GM21390 (cell line): ENCODE measurements around the gene TCL1B.

Experiments
- ATAC-seq: cut with Tn5 transposase; IDR thresholded peaks from one replicate; pipeline ENCODE4 v1.9.1; 2021; ENCODE audit not compliant: unreplicated experiment

Gene TCL1B

DNA sequence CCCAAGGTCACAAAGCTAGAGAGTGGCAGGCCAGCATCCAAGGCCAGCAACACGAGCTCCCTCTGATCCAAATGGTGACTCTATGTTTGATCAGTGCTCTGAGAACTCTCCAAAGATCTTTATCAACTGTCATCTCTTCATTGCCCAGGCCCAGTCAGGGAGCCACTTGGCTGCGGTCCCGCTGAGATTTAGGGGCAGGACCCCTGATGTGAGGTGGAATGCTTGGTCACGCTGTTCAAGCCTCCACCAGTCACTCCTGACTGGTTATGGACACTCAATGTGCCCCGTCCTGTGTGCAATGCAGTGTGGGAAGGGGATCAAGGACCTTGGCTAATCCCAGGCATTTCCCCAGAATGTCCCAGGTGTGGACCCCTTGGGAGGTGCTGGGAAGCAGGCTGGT is 19.8 kb upstream of the TCL1B start:
- no peak for ATAC-seq

- no peak for ATAC-seq
Measured at GRCh38 chr14:95667249-95667693, 19.0 kb upstream of the TCL1B start.

- ATAC-seq = peak; percentile 25
Measured at GRCh38 chr14:95668235-95668772, 17.9 kb upstream of the TCL1B start.

DNA sequence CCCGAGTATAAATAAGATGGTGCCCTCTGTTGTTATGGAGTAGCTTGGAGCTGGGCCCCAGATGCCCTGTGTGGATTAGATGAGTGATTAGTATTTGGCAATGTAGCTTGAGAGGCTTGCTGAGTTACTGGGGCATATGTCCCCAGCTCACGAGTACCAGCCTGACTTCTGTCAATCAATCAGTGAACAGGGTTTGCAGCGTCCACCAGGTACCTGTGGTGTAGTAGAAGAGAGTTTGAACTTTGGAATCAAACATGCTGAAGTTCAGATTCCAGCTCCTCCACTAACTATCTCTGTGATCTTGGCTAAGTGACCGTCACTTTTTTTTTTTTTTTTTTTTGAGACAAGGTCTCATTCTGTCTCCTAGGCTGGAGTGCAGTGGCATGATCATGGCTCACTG is 11.6 kb upstream of the TCL1B start:
- no peak for ATAC-seq

GRCh38 chr14:95675486-95675885 is 10.7 kb upstream of the TCL1B start:
- ATAC-seq = no peak

- no peak for ATAC-seq
Measured at GRCh38 chr14:95677179-95677835, 8.9 kb upstream of the TCL1B start.

DNA sequence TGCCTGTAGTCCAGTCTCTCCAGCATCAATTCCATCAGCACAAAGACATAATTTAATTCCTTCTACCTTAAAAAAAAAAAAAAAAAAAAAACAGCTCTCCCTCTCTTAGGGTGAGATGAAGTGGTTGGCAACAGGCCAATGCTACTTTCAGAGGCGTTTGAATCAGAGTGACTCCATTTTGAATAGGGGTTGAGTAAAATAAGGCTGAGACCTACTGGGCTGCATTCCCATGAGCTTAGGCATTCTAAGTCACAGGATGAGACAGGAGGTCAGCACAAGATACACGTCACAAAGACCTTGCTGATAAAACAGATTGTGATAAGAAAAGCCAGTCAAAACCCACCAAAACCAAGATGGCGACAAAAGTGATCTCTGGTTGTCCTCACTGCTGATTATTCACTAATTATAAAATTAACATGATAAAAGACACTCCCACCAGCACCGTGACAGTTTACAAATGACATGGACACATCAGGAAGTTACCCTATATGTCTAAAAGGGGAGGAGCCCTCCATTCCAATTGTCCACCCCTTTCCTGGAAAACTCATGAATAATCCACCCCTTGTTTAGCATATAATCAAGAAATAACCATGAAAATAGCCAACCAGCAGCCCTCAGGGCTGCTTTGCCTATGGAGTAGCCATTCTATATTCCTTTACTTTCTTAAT is 6.9 kb upstream of the TCL1B start:
- ATAC-seq = no peak

DNA sequence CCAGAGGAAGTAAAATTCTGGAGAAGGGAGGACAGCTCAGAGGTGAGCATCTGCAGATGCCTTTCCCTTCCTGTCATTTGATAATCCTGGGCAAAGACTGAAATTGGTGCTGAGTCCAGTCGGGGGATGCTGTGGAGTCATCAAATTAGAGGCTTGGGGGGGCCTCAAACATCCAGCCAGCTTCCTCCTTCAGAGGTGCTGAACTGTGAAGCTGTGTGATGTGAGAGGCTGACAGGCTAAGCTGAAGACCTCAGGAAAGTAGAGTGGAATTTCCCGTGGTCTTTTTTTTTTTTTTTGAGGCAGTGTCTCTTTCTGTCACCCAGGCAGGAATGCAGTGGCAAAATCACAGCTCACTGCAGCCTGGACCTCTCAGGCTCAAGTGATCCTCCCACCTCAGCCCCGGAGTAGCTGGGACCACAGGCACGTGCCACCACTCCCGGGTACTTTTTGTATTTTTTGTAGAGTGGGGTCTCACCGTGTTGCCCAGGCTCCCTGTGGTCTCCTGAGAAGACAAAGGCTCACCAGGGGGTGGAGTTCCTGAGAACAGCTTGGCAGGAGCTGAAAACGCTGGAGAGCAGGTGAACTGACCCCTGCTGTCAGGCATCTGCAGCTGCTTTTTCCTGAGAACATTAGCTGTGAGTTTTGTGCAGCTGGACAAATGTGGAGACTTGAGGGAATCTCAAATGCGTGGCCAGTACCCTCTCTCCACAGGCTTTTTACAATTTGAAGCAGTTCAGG is 6.1 kb upstream of the TCL1B start:
- no peak for ATAC-seq

DNA sequence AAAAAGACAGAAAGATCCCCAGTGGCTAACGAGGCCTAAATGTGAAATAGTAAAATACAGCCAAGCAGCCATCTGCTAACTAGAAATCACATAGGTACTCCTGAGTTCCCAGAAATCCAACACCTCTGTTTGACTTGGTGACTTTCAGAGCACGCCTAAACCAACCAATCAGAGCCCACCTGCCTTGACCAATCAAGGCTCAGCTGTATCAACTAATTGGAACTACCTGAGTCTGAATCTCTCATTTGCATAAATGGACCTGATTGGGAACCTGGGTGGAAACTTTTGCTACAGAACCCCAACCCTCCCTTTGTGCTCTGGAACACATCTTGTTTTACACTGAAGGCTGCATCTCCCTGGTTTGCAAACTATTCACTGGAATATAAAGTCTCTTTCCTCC is 5.1 kb upstream of the TCL1B start:
- ATAC-seq = no peak

DNA sequence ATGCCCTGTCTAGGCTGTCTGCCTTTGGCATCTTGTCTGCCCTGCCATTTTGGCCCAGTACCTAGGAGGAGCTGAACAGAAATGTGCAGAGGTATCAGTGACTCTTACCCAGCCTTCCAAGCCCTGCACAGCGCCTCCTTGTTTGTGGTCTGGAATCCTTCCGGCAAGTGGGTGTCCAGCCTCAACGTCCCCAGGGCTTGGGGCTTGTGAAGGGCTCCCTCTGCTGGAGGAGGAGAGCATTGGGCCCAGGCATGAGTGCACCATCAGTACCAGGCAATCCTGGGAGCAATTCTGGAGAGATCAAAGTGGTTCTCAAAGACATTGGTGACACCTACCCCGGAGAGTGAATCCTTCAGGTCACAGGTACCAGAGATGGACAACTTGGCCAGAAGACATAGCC is 2.4 kb upstream of the TCL1B start:
- ATAC-seq = peak; percentile 69

DNA sequence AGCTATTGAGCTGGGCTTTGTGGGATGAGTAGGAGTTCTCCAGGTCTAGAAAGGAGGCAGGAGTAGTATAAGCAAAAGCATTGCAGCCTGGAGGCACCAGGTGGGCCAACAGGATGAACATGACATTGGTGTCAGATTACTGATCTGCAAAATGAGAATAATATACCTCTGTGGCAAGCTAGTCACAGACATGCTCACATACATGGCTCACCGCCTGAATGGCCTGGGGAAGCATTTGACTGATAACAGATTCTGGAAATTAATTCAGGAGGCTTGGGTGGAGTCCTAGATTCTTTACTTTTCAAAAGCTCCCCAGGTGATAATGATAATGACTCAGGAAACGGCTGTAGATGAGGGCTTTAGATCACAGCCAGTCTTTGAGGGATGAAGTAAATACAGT is 709 bp downstream of the TCL1B start:
- ATAC-seq = no peak

DNA sequence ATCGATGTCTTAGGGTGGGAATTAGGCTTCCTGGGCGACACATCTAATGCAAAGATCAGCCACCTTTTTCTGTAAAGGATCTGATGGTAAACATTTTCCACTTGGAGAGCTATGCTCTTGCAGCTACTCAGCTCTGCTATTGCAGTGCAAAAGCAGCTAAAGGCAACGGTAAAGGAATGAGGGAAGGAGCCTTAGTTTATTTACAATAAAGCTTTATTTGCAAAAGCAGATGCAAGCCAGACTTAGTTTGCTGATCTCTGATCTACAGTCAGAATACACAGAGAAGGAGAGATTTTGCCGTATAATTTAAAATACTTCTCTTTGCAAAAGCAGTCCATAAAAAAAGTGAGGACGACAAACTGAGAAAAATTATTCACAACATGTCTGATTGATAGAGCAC is 3.2 kb downstream of the TCL1B start:
- no peak for ATAC-seq

DNA sequence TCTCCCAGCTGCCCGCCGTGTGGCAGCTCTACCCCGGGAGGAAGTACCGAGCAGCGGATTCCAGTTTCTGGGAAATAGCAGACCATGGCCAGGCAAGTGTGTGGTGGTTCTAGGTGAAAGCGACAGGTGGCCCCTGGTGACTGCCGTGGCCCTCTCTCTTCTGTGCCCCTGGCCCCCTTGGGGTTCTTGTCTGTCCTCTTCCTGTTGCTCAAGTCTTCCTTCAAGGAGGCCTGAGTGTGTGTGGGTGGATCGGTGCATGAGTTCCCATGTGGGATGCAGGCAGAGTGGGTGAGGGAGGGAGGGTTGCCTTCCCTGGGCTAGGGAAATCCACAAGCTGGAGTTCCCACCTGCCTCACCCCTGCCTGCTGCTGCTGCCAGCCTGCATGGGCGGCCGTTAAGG is 4.6 kb downstream of the TCL1B start:
- no peak for ATAC-seq

GRCh38 chr14:95691591-95691990 is 5.4 kb downstream of the TCL1B start:
- ATAC-seq = no peak

DNA sequence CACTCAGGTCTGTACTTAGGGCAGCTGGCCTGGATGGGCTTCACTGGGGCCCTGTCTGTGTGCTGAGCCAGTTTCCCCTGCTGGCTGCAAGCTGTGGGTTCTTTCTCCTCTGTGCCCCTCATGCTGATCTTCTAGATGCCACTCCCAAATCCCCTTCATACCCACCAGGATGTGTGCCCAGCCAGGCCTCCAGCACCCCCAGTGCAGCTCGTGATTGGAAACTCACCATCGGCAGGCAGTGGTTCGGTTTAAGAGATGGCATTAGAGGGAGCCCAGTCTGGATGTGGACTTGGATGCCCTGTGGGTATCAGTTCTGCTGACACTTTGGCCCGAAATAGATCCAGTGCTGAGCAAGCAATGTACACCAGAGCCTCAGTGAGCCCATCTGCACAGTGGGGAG is 5.9 kb downstream of the TCL1B start:
- no peak for ATAC-seq

- no peak for ATAC-seq
Measured at GRCh38 chr14:95695051-95695450, 8.8 kb downstream of the TCL1B start.

DNA sequence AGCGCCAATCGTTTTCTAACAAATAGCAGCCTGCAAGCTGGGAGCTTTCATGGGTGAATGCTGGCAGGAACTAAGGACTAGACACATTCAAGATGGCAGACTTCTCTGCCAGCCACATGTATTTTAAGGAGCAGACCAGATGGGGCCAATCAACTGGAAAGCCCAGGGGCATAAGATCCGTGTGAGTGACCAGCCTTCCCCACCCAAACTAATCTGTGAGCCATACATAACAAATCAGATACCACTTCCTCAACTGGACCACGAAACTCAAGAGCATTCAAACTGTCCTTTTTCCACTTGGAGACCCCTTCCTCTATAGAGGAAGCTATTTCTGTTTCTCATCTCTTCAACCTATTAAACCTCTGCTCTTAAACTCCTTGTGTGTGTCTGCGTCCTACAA is 9.7 kb downstream of the TCL1B start:
- no peak for ATAC-seq

DNA sequence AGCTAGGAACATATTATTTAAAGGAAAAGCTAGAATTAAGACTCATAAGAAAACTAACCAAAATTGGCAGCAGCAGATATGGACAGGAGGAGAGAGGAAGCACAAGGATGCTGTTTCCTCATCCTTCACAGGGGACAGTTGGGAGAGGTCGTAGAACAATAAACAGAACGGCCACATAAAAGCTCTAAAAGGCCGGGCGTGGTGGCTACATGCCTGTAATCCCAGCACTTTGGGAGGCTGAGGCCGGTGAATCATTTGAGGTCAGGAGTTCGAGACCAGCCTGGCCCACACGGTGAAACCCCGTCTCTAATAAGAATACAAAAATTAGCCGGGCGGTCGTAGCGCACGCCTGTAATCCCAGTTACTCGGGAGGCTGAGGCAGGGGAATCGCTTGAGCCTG is 10.5 kb downstream of the TCL1B start:
- ATAC-seq = no peak

GRCh38 chr14:95697764-95698163 is 11.5 kb downstream of the TCL1B start:
- peak; percentile 61 for ATAC-seq

DNA sequence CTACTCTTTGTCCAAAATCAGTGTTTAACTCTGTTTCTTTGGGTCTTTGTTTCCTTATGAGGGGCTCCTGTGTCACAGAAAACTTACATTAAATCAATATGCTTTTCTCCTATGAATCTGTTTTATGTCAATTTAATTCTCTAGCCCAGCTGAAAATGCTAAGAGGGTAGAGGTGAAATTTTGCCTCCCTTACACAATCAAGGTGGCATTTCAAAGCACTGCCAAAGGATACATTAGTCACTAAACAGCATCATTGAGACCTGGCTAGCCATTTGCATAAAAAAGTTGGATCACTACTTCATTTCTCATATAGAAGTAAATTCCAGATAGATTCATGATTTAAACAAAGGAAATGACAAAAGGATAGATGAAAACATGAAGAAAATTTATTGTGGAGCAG is 12.1 kb downstream of the TCL1B start:
- ATAC-seq = no peak

DNA sequence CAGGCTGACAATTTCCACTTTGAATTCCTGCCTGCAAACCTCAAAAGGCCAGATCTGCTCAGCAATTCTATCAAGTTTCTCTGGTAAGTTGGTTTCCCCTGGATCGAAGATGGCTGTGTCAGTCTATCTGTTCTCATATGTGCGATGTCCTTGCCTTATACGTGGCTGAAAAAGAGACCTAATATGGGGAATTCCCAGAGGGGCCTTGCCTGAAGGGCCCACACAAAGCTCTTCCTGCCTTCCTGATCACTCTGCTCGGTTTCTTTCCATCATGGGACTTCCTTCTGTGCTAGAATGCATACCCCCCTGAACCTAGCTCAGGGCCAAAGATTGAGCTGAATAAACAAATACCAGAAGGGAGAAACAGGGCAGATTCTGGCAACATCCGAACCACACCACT is 13.2 kb downstream of the TCL1B start:
- peak; percentile 51 for ATAC-seq
